GM12873 (cell line): Measurements from ENCODE around the gene ATF4.

ENCODE experiments used
- CTCF ChIP-seq: IDR thresholded peaks from 2 replicates; pipeline ENCODE4 v1.5.1; 2012; ENCODE audit warnings: low read depth, mild to moderate bottlenecking, moderate library complexity, low read length, control low read depth; ENCODE audit not compliant: insufficient read depth; ENCODE audit errors: missing control alignments

Gene ATF4

GRCh38 chr22:39546889-39547586 is 26.7 kb downstream of the ATF4 start:
- no peak for TF ChIP-seq CTCF

- no peak for TF ChIP-seq CTCF
Observed at GRCh38 chr22:39547587-39547947, 27.2 kb downstream of the ATF4 start.

GRCh38 chr22:39553429-39553828 is 33.1 kb downstream of the ATF4 start:
- no peak for TF ChIP-seq CTCF

- no peak for TF ChIP-seq CTCF
Observed at GRCh38 chr22:39554151-39554550, 33.8 kb downstream of the ATF4 start.

- TF ChIP-seq CTCF, result no peak
Observed at GRCh38 chr22:39556970-39557841, 36.8 kb downstream of the ATF4 start.

- TF ChIP-seq CTCF, result no peak
Observed at GRCh38 chr22:39558254-39558727, 37.9 kb downstream of the ATF4 start.

GRCh38 chr22:39558950-39559349 is 38.6 kb downstream of the ATF4 start:
- no peak for TF ChIP-seq CTCF
